RWPE2 (cell line): Measurements from ENCODE around the gene C11orf21.

Source experiments
- ATAC-seq: fragments of 200-7000 bp; cut with Tn5 transposase; 3 replicates; pipeline ENCODE4 v1.9.1; 2021; ENCODE audit warnings: low read depth
- DNase-seq: peaks from one replicate; pipeline ENCODE4 v3.0.0-alpha.2; 2020; ENCODE audit warnings: low spot score
- H3K27ac ChIP-seq: fragments of 450-650 bp; 2 replicates; pipeline ENCODE4 v1.5.1; 2017; ENCODE audit warnings: mild to moderate bottlenecking; ENCODE audit not compliant: poor library complexity, severe bottlenecking
- H3K27me3 ChIP-seq: fragments of 250-450 bp; sonication (Bioruptor Pico); 2 replicates; pipeline ENCODE4 v1.5.1; 2021; ENCODE audit warnings: mild to moderate bottlenecking, moderate library complexity; ENCODE audit not compliant: insufficient read depth, poor library complexity, severe bottlenecking
- H3K36me3 ChIP-seq: fragments of 250-450 bp; sonication (Bioruptor Pico); 2 replicates; pipeline ENCODE4 v1.5.1; 2020; ENCODE audit warnings: low read depth, mild to moderate bottlenecking, moderate library complexity
- H3K4me1 ChIP-seq: fragments of 250-450 bp; sonication (Bioruptor Pico); 2 replicates; pipeline ENCODE4 v1.5.1; 2021; ENCODE audit warnings: mild to moderate bottlenecking, moderate library complexity; ENCODE audit not compliant: insufficient read depth, poor library complexity, severe bottlenecking
- H3K4me3 ChIP-seq: fragments of 250-450 bp; sonication (Bioruptor Pico); 2 replicates; pipeline ENCODE4 v1.5.1; 2021; ENCODE audit warnings: mild to moderate bottlenecking, moderate library complexity; ENCODE audit not compliant: severe bottlenecking
- H3K9me3 ChIP-seq: fragments of 250-450 bp; sonication (Bioruptor Pico); 2 replicates; pipeline ENCODE4 v1.5.1; 2021; ENCODE audit warnings: mild to moderate bottlenecking, moderate library complexity; ENCODE audit not compliant: severe bottlenecking
- TF ChIP-seq, protein P1 (sequence below): fragments of 450-650 bp; IDR thresholded peaks from one replicate; pipeline ENCODE4 v1.5.1; 2017; ENCODE audit warnings: mild to moderate bottlenecking, moderate library complexity; ENCODE audit not compliant: poor library complexity, severe bottlenecking

Gene C11orf21

DNA sequence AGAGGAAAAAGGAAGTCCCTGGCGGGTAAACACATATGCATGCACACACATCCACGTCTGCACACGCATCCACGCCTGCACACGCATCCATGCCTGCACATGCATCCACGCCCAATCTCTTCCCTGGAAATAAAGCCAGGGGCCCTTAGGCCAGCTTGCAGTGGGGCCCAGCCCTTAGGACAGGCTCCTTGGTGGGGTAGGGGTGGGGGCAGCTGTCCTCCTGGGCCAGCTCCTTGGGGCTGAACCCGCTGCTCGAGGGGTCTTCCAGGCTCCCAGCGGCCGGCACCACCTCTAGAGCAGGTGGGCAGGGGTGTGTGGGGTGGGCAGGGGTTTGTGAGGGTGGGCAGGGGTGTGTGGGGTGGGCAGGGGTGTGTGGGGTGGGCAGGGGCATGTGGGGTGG lies 1.9 kb downstream of the C11orf21 start:
- Histone ChIP-seq H3K36me3 (no peaks in the 10 kb centered on the region), H3K27me3 (no peaks in the 10 kb centered on the region), H3K4me1 (no peaks in the 10 kb centered on the region), H3K27ac (no peak overlapping the region), H3K4me3 (no peak overlapping the region), H3K9me3 (no peaks in the 10 kb centered on the region)
- DNase-seq (no peak), ATAC-seq (no peak)
- TF ChIP-seq, protein P1, sequence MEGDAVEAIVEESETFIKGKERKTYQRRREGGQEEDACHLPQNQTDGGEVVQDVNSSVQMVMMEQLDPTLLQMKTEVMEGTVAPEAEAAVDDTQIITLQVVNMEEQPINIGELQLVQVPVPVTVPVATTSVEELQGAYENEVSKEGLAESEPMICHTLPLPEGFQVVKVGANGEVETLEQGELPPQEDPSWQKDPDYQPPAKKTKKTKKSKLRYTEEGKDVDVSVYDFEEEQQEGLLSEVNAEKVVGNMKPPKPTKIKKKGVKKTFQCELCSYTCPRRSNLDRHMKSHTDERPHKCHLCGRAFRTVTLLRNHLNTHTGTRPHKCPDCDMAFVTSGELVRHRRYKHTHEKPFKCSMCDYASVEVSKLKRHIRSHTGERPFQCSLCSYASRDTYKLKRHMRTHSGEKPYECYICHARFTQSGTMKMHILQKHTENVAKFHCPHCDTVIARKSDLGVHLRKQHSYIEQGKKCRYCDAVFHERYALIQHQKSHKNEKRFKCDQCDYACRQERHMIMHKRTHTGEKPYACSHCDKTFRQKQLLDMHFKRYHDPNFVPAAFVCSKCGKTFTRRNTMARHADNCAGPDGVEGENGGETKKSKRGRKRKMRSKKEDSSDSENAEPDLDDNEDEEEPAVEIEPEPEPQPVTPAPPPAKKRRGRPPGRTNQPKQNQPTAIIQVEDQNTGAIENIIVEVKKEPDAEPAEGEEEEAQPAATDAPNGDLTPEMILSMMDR, result no peak

DNA sequence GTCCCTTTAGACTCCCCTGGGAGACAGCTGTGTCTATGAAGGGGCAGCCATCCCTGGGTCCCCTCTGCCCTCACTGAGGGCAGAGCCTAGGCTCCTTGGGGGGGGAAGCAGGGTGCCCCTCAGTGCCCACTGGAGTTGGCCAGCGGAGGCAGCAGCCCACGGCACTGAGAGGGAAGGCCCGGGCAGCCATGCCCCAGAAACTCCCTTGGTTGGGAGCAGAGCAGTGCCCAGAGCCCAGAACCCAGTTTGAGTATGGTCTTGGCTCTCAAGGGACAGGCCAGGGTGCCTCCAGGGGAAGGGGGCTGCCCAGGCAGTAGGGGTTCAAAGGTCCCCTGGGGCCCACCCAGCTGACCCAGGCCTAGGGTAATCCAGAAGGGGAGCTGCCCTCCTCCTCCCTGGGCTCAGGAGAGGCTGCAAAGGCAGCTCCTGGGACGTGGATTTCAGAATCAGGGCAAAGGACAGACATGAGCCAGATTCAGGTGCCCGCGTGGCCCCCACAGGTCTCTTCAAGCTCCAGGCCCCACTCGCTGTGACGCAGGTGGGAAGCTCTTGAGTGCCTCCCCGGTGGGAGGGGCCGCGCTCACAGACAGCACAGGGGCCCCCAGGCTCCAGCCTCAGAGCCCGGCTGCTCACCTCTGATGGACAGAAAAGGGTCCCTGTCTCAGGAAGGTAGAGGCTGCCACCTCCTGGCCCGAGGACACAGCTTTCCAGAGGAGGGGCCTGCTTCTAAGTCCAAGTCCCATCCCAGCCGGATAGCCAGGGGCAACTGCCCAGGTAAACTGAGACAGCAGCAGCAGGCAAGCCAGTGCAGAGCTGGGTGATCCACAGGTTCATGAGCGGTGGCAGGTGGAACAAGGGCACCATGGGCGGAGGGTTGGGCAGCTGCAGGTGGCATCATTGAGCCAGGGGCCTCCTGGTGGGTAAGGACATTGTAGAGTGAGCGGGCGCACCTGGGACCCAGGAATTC lies 2.6 kb downstream of the C11orf21 start:
- H3K4me3 ChIP-seq, result no peak overlapping the region
- H3K4me1 ChIP-seq, result no peaks in the 10 kb centered on the region
- no peaks in the 10 kb centered on the region for H3K36me3 ChIP-seq
- DNase-seq (no peak), ATAC-seq (peak; percentile 66; the same call in 2 of the 3 replicates)
- TF ChIP-seq, protein P1, result peak; percentile 47
- H3K27me3 ChIP-seq, result no peaks in the 10 kb centered on the region
- no peaks in the 10 kb centered on the region for H3K9me3 ChIP-seq
- H3K27ac ChIP-seq, result no peak overlapping the region

GRCh38 chr11:2298131-2298794 lies 3.5 kb downstream of the C11orf21 start:
- no peaks in the 10 kb centered on the region for H3K27me3 ChIP-seq
- H3K4me1 ChIP-seq, result no peaks in the 10 kb centered on the region
- H3K27ac ChIP-seq, result no peak overlapping the region
- TF ChIP-seq, protein P1, result no peak
- DNase-seq, result no peak
- no peak for ATAC-seq
- no peaks in the 10 kb centered on the region for H3K36me3 ChIP-seq
- H3K9me3 ChIP-seq, result no peaks in the 10 kb centered on the region
- no peak overlapping the region for H3K4me3 ChIP-seq

GRCh38 chr11:2297623-2298030 lies 4.1 kb downstream of the C11orf21 start:
- no peak for DNase-seq
- Histone ChIP-seq H3K36me3 (no peaks in the 10 kb centered on the region), H3K9me3 (no peaks in the 10 kb centered on the region), H3K27me3 (no peaks in the 10 kb centered on the region), H3K4me1 (no peaks in the 10 kb centered on the region), H3K4me3 (no peak overlapping the region), H3K27ac (no peak overlapping the region)
- TF ChIP-seq, protein P1, result no peak
- ATAC-seq, result no peak
